HepG2 (cell line): ENCODE measurements around the gene MFAP1. TPM values are rescaled to one million over a fixed set of nuclear protein-coding genes. Genes with fewer than 3 reads are reported as not detected.

Source experiments
- ATAC-seq: fragments of 200-7000 bp; cut with Tn5 transposase; 3 replicates; pipeline ENCODE4 v1.9.1; 2020; ENCODE audit warnings: mild to moderate bottlenecking, moderate library complexity
- BruUV-seq: library from RNA; stranded (reverse); fragments of 400-500 nt; replicated peaks from 2 replicates; lab custom pipeline; 2021; lab: Mats Ljungman, UMichigan
- CTCF ChIA-PET: fragments of 300-600 bp; formaldehyde crosslinking; extraction: SDS; loops from one replicate; lab custom pipeline; 2021; ENCODE audit warnings: low total read pairs, inconsistent platforms, low intra/inter-chr PET ratio; lab: Yijun Ruan, JAX
- POLR2A ChIA-PET: fragments of 350-600 bp; sonication (Branson Sonifier 250); formaldehyde crosslinking; loops from one replicate; lab custom pipeline; 2020; ENCODE audit warnings: antibody characterized with exemption, inconsistent platforms; lab: Yijun Ruan, JAX
- DNase-seq: peaks from one replicate; pipeline ENCODE4 v3.0.0-alpha.2; 2015; ENCODE audit warnings: low spot score
- FAIRE-seq: peaks from 3 replicates; lab custom pipeline; 2011; peaks lifted over from hg19 to GRCh38; lab: Jason Lieb, UNC
- H2AFZ ChIP-seq: one replicate; pipeline ENCODE4 v1.6.1; 2011; ENCODE audit warnings: low read length, inconsistent platforms
- H3K27ac ChIP-seq: fragments of 300-600 bp; 3 replicates; pipeline ENCODE4 v1.8.0; 2011; ENCODE audit warnings: mixed run types, mild to moderate bottlenecking, mixed read lengths, low read length, inconsistent platforms; ENCODE audit not compliant: insufficient read depth; ENCODE audit errors: extremely low read length
- H3K27me3 ChIP-seq, 2 experiments: fragments of 200-600 bp in 1 of 2; 2 replicates in 1 of 2; 3 replicates in 1 of 2; pipeline versions ENCODE4 v1.6.0 to v1.8.0; 2011; ENCODE audit warnings: low read length in 2 of 2, mild to moderate bottlenecking in 2 of 2, moderate library complexity in 2 of 2, inconsistent platforms in 1 of 2; ENCODE audit not compliant: insufficient read depth in 2 of 2, control insufficient read depth in 1 of 2
- H3K36me3 ChIP-seq, 2 experiments: fragments of 200-600 bp in 1 of 2; replicated peaks in 1 of 2; 2 replicates in 1 of 2; 3 replicates in 1 of 2; pipeline versions ENCODE4 v1.5.1 to v1.8.0; 2011; ENCODE audit warnings: low read length in 2 of 2, inconsistent platforms in 1 of 2; ENCODE audit not compliant: insufficient read depth in 2 of 2, control insufficient read depth in 1 of 2
- H3K4me1 ChIP-seq: 2 replicates; pipeline ENCODE4 v1.5.1; 2012; ENCODE audit warnings: low read length, inconsistent platforms; ENCODE audit not compliant: insufficient read depth
- H3K4me2 ChIP-seq: 2 replicates; pipeline ENCODE4 v1.6.0; 2011; ENCODE audit warnings: low read depth, low read length, inconsistent platforms
- H3K4me3 ChIP-seq, 3 experiments: fragments of 200-600 bp in 1 of 3; sonication (generic), shearing (Covaris generic) in 1 of 3; replicated peaks in 1 of 3; 2 replicates each; pipeline ENCODE4 v1.5.1; 2011 to 2016; ENCODE audit warnings: low read length in 3 of 3, inconsistent platforms in 2 of 3, low read depth in 2 of 3, mild to moderate bottlenecking in 2 of 3, control low read depth in 1 of 3, mixed read lengths in 1 of 3; ENCODE audit not compliant: insufficient read depth in 1 of 3
- H3K79me2 ChIP-seq: one replicate; pipeline ENCODE4 v1.6.1; 2011; ENCODE audit warnings: low read length, inconsistent platforms; ENCODE audit not compliant: insufficient read depth
- H3K9ac ChIP-seq: 2 replicates; pipeline ENCODE4 v1.6.0; 2011; ENCODE audit warnings: mild to moderate bottlenecking, low read depth, low read length, inconsistent platforms; ENCODE audit not compliant: insufficient read depth
- H3K9me3 ChIP-seq: 2 replicates; pipeline ENCODE4 v1.5.1; 2012; ENCODE audit warnings: mild to moderate bottlenecking, low read length
- H4K20me1 ChIP-seq: 2 replicates; pipeline ENCODE4 v1.6.0; 2011; ENCODE audit warnings: inconsistent platforms, mild to moderate bottlenecking, low read length, moderate library complexity; ENCODE audit not compliant: insufficient read depth
- AGO2 ChIP-seq: fragments of 200-400 bp; formaldehyde crosslinking; optimal IDR thresholded peaks from 2 replicates; pipeline ENCODE3; 2017; ENCODE audit warnings: mild to moderate bottlenecking, low read depth, low read length, moderate library complexity
- CBFB ChIP-seq: sonication (generic); formaldehyde crosslinking; IDR thresholded peaks from 2 replicates; pipeline ENCODE4 v1.4.0; 2020; ENCODE audit warnings: missing genetic modification reagents
- EZH2 ChIP-seq: conservative IDR thresholded peaks from 2 replicates; pipeline ENCODE4 v1.6.1; 2012; ENCODE audit warnings: mild to moderate bottlenecking, low read depth, low read length, moderate library complexity
- PREB ChIP-seq: sonication (generic); formaldehyde crosslinking; IDR thresholded peaks from 2 replicates; pipeline ENCODE4 v1.4.0; 2020; ENCODE audit warnings: missing genetic modification reagents
- ZKSCAN8 ChIP-seq: IDR thresholded peaks from 2 replicates; pipeline ENCODE4 v1.6.1; 2016; ENCODE audit warnings: borderline replicate concordance, missing genetic modification reagents, missing compliant biosample characterization
- ZNF564 ChIP-seq: sonication (generic); formaldehyde crosslinking; IDR thresholded peaks from 2 replicates; pipeline ENCODE4 v1.8.1; 2023; ENCODE audit warnings: mild to moderate bottlenecking, missing genetic modification reagents
- ZNF629 ChIP-seq: sonication (generic); formaldehyde crosslinking; conservative IDR thresholded peaks from 2 replicates; pipeline ENCODE4 v1.5.0; 2020; ENCODE audit warnings: missing genetic modification reagents
- ZNF724P ChIP-seq: sonication (generic); formaldehyde crosslinking; IDR thresholded peaks from 2 replicates; pipeline ENCODE4 v1.8.0; 2022; ENCODE audit warnings: missing genetic modification reagents, borderline replicate concordance
- WGBS: methylation state at CpG from one replicate; pipeline ENCODE4 v1.1.6; 2017; ENCODE audit warnings: low lambda C conversion rate; 5-methylcytosine and 5-hydroxymethylcytosine counted together
- in situ Hi-C: cut with HindIII; loops from 2 replicates; pipeline ENCODE4 v1.10.0; 2017; ENCODE audit warnings: low pct_unique_long_range_greater_than_20kb; ENCODE audit not compliant: extremely low pct_ligation_motif_present
- intact Hi-C: fragments of 100-400 bp; cut with micrococcal nuclease; formaldehyde crosslinking; loops from one replicate; pipeline ENCODE4 v1.10.0; 2022; ENCODE audit not compliant: unreplicated experiment
- polyA plus RNA-seq, 8 experiments: library from polyadenylated mRNA; depleted of rRNA in 3 of 8; stranded (reverse) in 7 of 8; unstranded in 1 of 8; fragments of >200 nt; fragmentation: Illumina TruSeq in 4 of 8; extraction: Trizol in 4 of 8; gene quantifications; 2 replicates each; pipeline versions ENCODE4 v1.2.1 to v1.2.3, GENCODE V29; 2011 to 2016; ENCODE audit warnings: low read depth in 4 of 8, missing spikeins in 1 of 8, mixed read lengths in 1 of 8; ENCODE audit not compliant: insufficient read depth in 1 of 8
- total RNA-seq, 5 experiments: library from RNA; depleted of rRNA; stranded (reverse); fragments of >200 nt; fragmentation: Illumina TruSeq; extraction: Trizol; gene quantifications; 2 replicates each; pipeline ENCODE4 v1.2.3, GENCODE V29; 2016; ENCODE audit warnings: low read depth in 1 of 5

The MFAP1 gene
- total and polyA plus RNA-seq, 2 of the 13 experiments (the other 11 are each of a cell fraction or from before 2014, with no cell fraction given): 11.8 to 39.5 TPM

- ATAC-seq: no peak
- ChIA-PET CTCF (no interaction called here), POLR2A (no interaction called here)
- H3K4me1 ChIP-seq: no peaks in the 10 kb centered on the region
- H3K4me2 ChIP-seq: no peak overlapping the region
- no peaks in the 10 kb centered on the region for H3K79me2 ChIP-seq
- H3K27ac ChIP-seq: no peak overlapping the region
- intact Hi-C loops (no loop called here), in situ Hi-C loops (no loop called here)
- TF ChIP-seq ZKSCAN8 (CRISPR knock-in tag) (no peak), ZNF564 (no peak), EZH2 (no peak), ZNF724P (CRISPR knock-in tag) (no peak)
- H3K9me3 ChIP-seq: no peaks in the 10 kb centered on the region
- WGBS: 91% methylated on average over 4 of the region's 4 CpGs
- no peak for DNase-seq
- no peaks in the 10 kb centered on the region for H4K20me1 ChIP-seq
- H3K4me3 ChIP-seq: no peak overlapping the region
- no peak overlapping the region for H3K9ac ChIP-seq
- no TSS peak for BruUV-seq
- H2AFZ ChIP-seq: no peak overlapping the region
- H3K27me3 ChIP-seq: no peaks in the 10 kb centered on the region
- no peak for FAIRE-seq
- H3K36me3 ChIP-seq: no peaks in the 10 kb centered on the region; a peak in 2 of 5 replicates
Measured at GRCh38 chr15:43852607-43853006, 28.1 kb upstream of the MFAP1 start.

- intact Hi-C loops (no loop called here), in situ Hi-C loops (no loop called here)
- no peaks in the 10 kb centered on the region for H3K27me3 ChIP-seq
- DNase-seq (no peak), ATAC-seq (no peak), FAIRE-seq (no peak)
- BruUV-seq: no TSS peak
- H3K4me3 ChIP-seq: no peak overlapping the region
- no peaks in the 10 kb centered on the region for H3K4me1 ChIP-seq
- no peak overlapping the region for H3K9ac ChIP-seq
- no peak overlapping the region for H3K4me2 ChIP-seq
- H3K27ac ChIP-seq: no peak overlapping the region
- H3K79me2 ChIP-seq: no peaks in the 10 kb centered on the region
- CTCF ChIA-PET: no interaction called here
- H3K36me3 ChIP-seq: no peaks in the 10 kb centered on the region; a peak in 2 of 5 replicates
- TF ChIP-seq PREB (CRISPR knock-in tag): no peak
- no peak for TF ChIP-seq AGO2
- TF ChIP-seq CBFB (CRISPR knock-in tag): no peak
- peak; percentile 64 for TF ChIP-seq ZNF629 (CRISPR knock-in tag)
- 75% methylated on average over 3 of the region's 3 CpGs for WGBS
- no peaks in the 10 kb centered on the region for H3K9me3 ChIP-seq
- no peak overlapping the region for H2AFZ ChIP-seq
- POLR2A ChIA-PET: no interaction called here
- H4K20me1 ChIP-seq: no peaks in the 10 kb centered on the region
Measured at GRCh38 chr15:43851251-43851650, 26.8 kb upstream of the MFAP1 start.
